NCI-H2196 treated with DMSO at 0.1 percent for 48 hours (cell line): ENCODE results near the gene HCRTR1.
A peak's percentile ranks its signal among the peaks of the same experiment; 100 is the strongest.

Source experiments
- DNase-seq: peaks from one replicate; lab custom pipeline; 2025; ENCODE audit not compliant: unreplicated experiment; lab: John Stamatoyannopoulos, UW

Gene HCRTR1

GRCh38 chr1:31596737-31597097, 20.8 kb upstream of the HCRTR1 start:
- no peak for DNase-seq

- DNase-seq: no peak
These were observed 18.5 kb upstream of the HCRTR1 start for GRCh38 chr1:31598980-31599379.

- no peak for DNase-seq
These were observed 16.8 kb upstream of the HCRTR1 start for GRCh38 chr1:31600641-31601040.

- no peak for DNase-seq
These were observed 15.4 kb upstream of the HCRTR1 start for GRCh38 chr1:31602081-31602480.

GRCh38 chr1:31605908-31606427, 11.5 kb upstream of the HCRTR1 start:
- DNase-seq: no peak

GRCh38 chr1:31607360-31607759, 10.1 kb upstream of the HCRTR1 start:
- DNase-seq: no peak

GRCh38 chr1:31609514-31610118, 7.9 kb upstream of the HCRTR1 start:
- DNase-seq: no peak

GRCh38 chr1:31614414-31615005, 3.0 kb upstream of the HCRTR1 start:
- DNase-seq: no peak

GRCh38 chr1:31615414-31615813, 2.1 kb upstream of the HCRTR1 start:
- no peak for DNase-seq

- no peak for DNase-seq
These were observed 1.6 kb upstream of the HCRTR1 start for GRCh38 chr1:31615939-31616338.

GRCh38 chr1:31617916-31618746, 642 bp downstream of the HCRTR1 start:
- DNase-seq: peak; percentile 14

GRCh38 chr1:31618916-31619846, 1.7 kb downstream of the HCRTR1 start:
- no peak for DNase-seq

- DNase-seq: no peak
These were observed 3.4 kb downstream of the HCRTR1 start for GRCh38 chr1:31620631-31621497.

GRCh38 chr1:31621498-31621820, 4.0 kb downstream of the HCRTR1 start:
- DNase-seq: no peak

GRCh38 chr1:31621847-31622730, 4.6 kb downstream of the HCRTR1 start:
- no peak for DNase-seq

- no peak for DNase-seq
These were observed 5.9 kb downstream of the HCRTR1 start for GRCh38 chr1:31623365-31623764.

- DNase-seq: no peak
These were observed 6.8 kb downstream of the HCRTR1 start for GRCh38 chr1:31624309-31624708.

GRCh38 chr1:31624731-31625514, 7.4 kb downstream of the HCRTR1 start:
- DNase-seq: no peak
